NCI-H1930 (cell line): ENCODE measurements around the gene RASGRP3.

Experiments
- DNase-seq, 2 experiments: peaks; one replicate each; lab custom pipeline; 2025; lab: John Stamatoyannopoulos, UW

The RASGRP3 gene

GRCh38 chr2:33522576-33522975, 46.1 kb downstream of the RASGRP3 start:
- no peak for DNase-seq

DNA sequence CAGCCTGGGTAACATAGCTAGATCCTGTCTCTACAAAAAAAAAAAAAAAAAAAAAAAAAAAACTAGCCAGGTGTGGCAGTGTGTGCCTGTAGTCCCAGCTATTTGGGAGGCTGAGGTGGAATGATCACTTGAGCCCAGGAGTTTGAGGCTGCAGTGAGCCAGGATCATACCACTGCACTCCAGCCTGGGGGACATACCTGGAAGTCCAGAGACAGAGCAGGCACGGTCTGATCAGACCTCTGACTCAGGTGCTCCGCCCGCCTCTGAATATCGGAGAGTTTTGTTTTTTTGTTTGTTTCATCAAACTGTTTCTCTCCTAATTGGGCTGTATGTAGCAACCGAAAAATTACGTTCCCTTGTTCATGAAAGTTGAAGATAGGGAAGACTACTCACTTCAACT, 49.2 kb downstream of the RASGRP3 start:
- DNase-seq, result no peak

DNA sequence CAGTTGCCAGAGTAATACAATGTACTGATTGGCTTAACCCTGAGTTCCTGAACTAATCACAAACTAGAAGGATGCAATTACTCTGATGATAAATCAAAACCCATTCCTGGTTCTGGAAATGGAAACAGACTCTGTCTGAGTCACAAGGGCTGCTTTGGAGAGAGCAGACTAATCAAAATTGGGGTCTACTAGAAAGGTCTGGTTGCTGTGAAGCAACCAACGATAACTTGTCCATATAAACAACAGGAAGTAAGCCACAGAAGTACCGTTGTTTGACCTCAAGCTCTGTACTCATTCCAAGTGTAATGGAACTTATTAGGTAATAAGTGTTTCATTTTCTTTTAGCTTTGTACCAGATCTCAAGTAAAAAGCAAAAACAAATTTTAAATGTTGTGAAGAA, 49.7 kb downstream of the RASGRP3 start:
- no peak for DNase-seq

DNA sequence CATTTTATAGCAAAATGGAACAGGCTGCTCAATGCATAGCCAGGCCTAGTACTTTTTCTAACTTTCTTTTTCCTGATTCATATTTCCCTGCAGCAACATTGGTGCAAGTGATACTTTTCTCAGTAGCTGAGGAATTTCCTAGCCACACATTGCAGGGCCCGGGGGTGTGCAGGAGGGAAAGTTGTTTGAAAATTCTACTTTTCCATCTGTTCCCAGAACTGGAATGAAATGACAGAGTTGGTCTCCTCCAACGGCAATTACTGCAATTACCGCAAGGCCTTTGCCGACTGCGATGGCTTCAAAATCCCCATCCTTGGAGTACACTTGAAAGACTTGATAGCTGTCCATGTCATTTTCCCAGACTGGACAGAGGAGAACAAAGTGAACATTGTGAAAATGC, 50.5 kb downstream of the RASGRP3 start:
- no peak for DNase-seq

DNA sequence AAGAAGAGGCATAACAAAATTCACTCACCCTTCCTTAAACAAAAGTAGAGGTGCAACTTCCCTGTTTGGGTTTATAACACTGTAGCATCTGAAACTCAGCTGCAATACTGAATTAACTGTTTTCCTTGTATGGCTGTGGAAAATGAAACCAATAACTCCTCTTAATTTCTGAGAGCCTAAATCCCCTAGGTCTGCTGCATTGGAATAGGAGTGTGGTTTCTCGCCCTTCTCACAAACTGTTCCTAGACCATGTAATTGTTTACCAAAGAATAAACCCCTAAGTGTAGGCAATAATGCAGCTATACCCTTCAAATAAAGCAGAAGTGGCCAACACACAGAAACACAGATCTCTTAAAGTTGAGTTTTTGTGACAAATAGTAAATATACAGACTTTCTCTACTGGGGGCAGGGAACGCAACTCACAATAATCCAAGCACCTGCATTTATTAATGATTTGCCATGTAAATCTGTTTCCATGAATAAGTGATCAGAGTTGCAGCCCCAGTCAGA, 52.0 kb downstream of the RASGRP3 start:
- no peak for DNase-seq

DNA sequence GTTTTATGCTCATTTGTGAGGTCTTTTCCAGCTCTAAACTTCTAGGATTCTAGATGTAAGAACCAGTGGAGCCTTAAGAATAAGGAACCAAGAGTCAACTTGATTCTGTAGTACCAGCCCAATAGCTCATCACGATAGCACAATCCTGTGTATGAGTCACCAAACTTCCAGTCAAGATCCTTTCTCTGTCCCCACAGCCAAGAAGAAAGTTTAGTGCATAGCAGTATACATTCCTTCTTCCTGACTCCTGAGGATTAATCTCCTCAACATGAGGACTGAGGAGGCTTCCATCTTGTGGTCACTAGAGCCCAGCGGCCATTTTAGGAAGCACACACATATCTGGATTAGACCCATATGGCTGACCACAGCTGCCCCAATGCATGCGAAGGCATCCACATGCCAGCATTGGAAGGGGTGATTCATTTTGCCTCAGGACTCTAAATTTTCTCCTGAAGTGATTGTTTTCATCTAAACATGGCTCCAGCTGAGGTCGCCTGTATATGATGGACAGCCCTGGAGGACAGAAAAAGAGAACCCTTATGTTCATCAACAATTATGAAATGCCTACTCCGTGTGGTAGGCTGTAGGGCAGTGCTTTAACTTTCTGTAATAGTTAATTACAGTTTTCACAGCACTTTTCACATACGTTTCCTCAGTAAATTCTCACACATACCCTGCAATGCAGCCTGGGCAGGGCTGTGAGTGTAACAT, 53.5 kb downstream of the RASGRP3 start:
- no peak for DNase-seq

DNA sequence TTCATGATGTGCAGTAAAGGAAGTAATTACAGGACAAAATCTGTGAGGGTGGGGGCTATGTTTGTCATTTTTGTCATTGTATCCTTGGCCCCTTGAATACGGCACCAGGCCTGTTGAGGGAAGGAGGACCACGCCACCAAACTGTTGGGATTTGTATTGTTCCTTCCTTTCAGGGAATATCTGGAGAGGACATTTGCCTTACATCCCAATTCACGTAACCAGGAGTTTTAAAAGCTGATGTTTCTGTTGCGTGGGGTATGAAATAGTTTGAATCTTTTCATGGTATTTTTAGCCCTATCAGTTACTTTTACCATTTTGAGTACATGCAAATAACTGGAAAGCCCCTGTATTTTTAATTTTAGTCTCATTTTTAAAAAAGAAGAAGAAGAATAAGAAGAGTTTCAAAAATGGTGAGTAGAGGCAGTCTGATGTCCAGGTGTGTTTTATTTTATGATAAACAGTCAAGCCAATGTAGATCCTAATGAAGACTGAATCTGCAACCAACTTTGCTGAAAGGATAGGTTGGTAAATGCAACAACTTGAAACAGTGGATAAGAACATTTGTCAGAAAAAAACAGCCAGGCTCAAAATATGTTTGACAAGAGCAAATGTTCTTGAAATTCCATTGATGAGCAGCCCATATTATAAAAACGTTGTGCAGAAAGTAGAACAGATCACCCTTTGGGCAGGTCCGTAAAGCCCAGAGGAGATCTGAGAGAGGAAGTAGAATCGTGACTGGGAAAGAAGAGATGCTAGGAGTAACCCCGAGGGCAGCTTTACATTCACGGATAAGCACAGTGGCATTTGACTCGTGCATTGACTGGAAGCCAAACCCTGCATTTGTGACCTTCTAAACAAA, 54.5 kb downstream of the RASGRP3 start:
- no peak for DNase-seq

- DNase-seq, result no peak
Measured at GRCh38 chr2:33531549-33532059, 55.2 kb downstream of the RASGRP3 start.

GRCh38 chr2:33532146-33532545, 55.7 kb downstream of the RASGRP3 start:
- DNase-seq, result no peak

GRCh38 chr2:33532966-33533365, 56.5 kb downstream of the RASGRP3 start:
- DNase-seq, result no peak

GRCh38 chr2:33535421-33535820, 59.0 kb downstream of the RASGRP3 start:
- no peak for DNase-seq

GRCh38 chr2:33541243-33541642, 64.8 kb downstream of the RASGRP3 start:
- no peak for DNase-seq

DNA sequence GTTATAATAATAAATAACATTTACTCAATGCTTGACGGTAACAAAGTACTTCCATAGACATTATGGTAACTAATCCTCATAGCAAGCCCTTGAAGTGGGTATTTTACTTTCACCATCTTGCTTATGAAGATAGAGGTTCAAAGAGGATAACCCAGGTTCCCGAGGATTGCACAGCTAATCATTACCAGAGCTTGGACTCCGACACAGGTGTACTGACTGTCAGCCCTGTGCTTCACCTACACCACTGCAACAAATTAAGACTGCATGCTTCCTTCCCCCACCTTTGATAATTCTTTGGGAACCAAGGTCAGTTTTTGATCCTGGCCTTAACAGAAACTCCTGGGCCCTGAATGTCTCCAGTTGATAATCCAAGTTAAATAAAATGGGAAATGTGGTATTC, 73.8 kb downstream of the RASGRP3 start:
- no peak for DNase-seq

DNA sequence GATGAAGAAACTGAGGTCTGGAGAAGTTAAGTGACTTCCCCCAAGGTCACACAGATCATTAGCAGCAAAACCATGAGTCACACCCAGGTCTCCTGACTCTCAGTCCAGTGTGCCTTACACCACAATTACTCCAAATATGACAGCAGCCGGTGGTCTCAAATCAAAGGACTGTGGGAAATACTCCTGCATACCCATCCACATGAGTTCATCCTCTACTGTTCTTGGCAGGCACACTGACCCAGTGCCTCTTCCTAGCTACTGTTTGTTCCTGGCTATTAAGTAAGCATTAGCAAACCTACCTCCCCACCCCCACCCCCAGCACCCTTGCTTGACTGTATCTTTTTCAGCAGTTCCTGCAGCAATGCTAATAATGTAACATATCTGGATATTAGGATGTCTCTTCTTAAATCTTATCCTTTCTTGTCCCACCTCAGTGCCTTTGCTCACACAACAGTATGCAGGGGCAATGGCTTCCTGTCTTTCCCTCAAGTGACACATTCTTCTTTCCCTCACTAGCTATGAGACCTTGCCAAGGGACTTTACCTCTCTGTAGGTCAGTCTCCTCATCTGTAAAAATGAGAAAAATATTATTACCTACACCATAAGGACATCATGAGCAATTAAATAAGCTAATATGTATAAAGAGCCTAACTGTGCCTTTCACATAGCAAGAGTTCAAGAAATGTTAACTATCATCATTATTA, 76.5 kb downstream of the RASGRP3 start:
- DNase-seq, result no peak

DNA sequence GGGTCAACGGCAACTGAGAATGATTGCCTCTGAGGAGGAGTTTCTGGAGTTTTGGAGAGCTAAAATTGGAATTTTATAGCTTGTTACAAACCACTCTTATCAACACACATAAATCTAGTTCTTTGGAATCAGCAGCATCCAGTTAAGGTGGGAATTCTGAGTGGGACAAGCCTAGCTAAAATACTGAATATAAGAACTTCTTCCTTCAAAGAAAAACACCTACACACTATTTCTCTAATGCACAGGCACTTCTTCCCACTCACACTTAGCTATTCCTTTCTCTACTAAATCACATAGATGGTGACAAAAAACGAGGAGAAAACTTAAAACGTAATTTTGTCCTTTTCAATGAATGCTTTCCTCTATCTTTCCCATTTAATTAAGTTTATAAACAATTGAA, 79.2 kb downstream of the RASGRP3 start:
- no peak for DNase-seq

GRCh38 chr2:33559328-33559727, 82.9 kb downstream of the RASGRP3 start:
- DNase-seq, result no peak

- no peak for DNase-seq
Measured at GRCh38 chr2:33560017-33560416, 83.6 kb downstream of the RASGRP3 start.

GRCh38 chr2:33561872-33562271, 85.4 kb downstream of the RASGRP3 start:
- DNase-seq, result no peak

- no peak for DNase-seq
Measured at GRCh38 chr2:33570681-33571080, 94.2 kb downstream of the RASGRP3 start.

DNA sequence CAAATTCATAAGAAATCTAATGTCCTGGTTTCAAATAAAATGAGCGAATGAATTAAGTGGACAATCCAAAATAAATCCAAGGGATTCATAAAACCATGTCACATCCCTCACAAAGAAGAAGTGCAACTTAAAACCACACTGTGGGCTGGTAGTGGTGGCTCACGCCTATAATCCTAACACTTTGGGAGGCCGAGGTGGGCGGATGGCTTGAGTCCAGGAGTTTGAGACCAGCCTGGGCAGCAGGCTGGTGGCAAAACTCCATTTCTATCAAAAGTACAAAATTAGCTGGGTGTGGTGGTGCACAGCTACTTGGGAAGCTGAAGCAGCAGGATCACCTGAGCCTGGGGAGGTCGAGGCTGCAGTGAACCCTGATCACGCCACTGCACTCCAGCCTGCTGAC, 97.2 kb downstream of the RASGRP3 start:
- no peak for DNase-seq

DNA sequence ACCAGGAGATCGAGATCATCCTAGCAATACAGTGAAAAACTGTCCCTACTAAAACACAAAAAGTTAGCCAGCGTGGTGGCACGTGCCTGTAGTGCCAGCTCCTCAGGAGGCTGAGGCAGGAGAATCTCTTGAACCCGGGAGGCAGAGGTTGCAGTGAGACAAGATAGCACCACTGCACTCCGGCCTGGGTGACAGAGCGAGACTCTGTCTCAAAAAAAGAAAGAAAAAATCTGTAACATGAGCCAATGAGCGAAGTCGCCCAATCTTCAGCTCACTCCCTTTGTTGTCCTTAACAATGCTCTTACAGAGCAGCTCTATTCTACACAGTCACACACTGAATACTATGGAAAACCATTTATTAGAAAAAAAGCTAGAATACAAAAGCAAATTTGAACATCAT, 100.6 kb downstream of the RASGRP3 start:
- DNase-seq, result no peak

GRCh38 chr2:33577668-33578067, 101.2 kb downstream of the RASGRP3 start:
- no peak for DNase-seq
